GM12892 (cell line): ENCODE data around the gene GPR61.

Experiments used
- DNase-seq: peaks from one replicate; pipeline ENCODE4 v3.0.0; 2011; ENCODE audit not compliant: insufficient read length
- FAIRE-seq: peaks from 2 replicates; lab custom pipeline; 2011; peaks lifted over from hg19 to GRCh38; lab: Jason Lieb, UNC
- POLR2A ChIP-seq: IDR thresholded peaks from 2 replicates; pipeline ENCODE4 v1.6.1; 2011; ENCODE audit warnings: low read depth, low read length, control low read depth
- POLR2AphosphoS5 ChIP-seq: IDR thresholded peaks from 2 replicates; pipeline ENCODE4 v1.6.1; 2011; ENCODE audit warnings: low read depth, low read length, control low read depth
- TAF1 ChIP-seq: IDR thresholded peaks from 2 replicates; pipeline ENCODE4 v1.6.1; 2011; ENCODE audit warnings: low read depth, mild to moderate bottlenecking, control low read depth, low read length, borderline replicate concordance

GPR61 gene

GRCh38 chr1:109499081-109499480, 40.6 kb upstream of the GPR61 start:
- no peak for TF ChIP-seq TAF1
- TF ChIP-seq POLR2AphosphoS5: no peak
- TF ChIP-seq POLR2A: no peak
- DNase-seq (no peak), FAIRE-seq (no peak)

- DNase-seq (no peak), FAIRE-seq (no peak)
- TF ChIP-seq POLR2AphosphoS5 (no peak), TAF1 (no peak), POLR2A (no peak)
These were observed 39.8 kb upstream of the GPR61 start for GRCh38 chr1:109499661-109500536.

GRCh38 chr1:109500941-109501381, 38.7 kb upstream of the GPR61 start:
- FAIRE-seq (no peak), DNase-seq (no peak)
- TF ChIP-seq POLR2A: no peak

GRCh38 chr1:109501644-109502363, 37.9 kb upstream of the GPR61 start:
- TF ChIP-seq TAF1 (no peak), POLR2A (no peak)
- no peak for FAIRE-seq
- DNase-seq: no peak

- TF ChIP-seq TAF1: no peak
- TF ChIP-seq POLR2AphosphoS5: no peak
- no peak for TF ChIP-seq POLR2A
- DNase-seq: no peak
- FAIRE-seq: no peak
These were observed 37.3 kb upstream of the GPR61 start for GRCh38 chr1:109502364-109502851.

- DNase-seq: no peak
- no peak for FAIRE-seq
- TF ChIP-seq TAF1 (no peak), POLR2AphosphoS5 (no peak), POLR2A (no peak)
These were observed 35.7 kb upstream of the GPR61 start for GRCh38 chr1:109503935-109504334.

- TF ChIP-seq TAF1: no peak
- no peak for TF ChIP-seq POLR2AphosphoS5
- no peak for TF ChIP-seq POLR2A
- DNase-seq: no peak
- no peak for FAIRE-seq
These were observed 34.7 kb upstream of the GPR61 start for GRCh38 chr1:109504974-109505373.

- FAIRE-seq (no peak), DNase-seq (no peak)
- no peak for TF ChIP-seq TAF1
- TF ChIP-seq POLR2AphosphoS5: no peak
- no peak for TF ChIP-seq POLR2A
These were observed 31.4 kb upstream of the GPR61 start for GRCh38 chr1:109508001-109508872.

GRCh38 chr1:109508873-109509175, 30.8 kb upstream of the GPR61 start:
- DNase-seq (no peak), FAIRE-seq (no peak)
- TF ChIP-seq POLR2AphosphoS5 (no peak), POLR2A (no peak), TAF1 (no peak)

- peak; percentile 81 for FAIRE-seq
- TF ChIP-seq POLR2AphosphoS5 (no peak), TAF1 (no peak), POLR2A (no peak)
- peak; percentile 83 for DNase-seq
These were observed 30.2 kb upstream of the GPR61 start, which contains the start of gene AMIGO1 for GRCh38 chr1:109509176-109510134. Gene AMIGO1 (minus strand): TSS chr1:109509727. CDS start chr1:109508912, 815 bp downstream.
